WERI-Rb-1 (cell line): ENCODE results near the gene RBM15B.

Experiments
- DNase-seq: peaks from one replicate; pipeline ENCODE4 v3.0.0-alpha.2; 2020
- H3K27ac ChIP-seq: fragments of 250-450 bp; sonication (Bioruptor Pico); 2 replicates; pipeline ENCODE4 v1.5.1; 2020; ENCODE audit warnings: mild to moderate bottlenecking, moderate library complexity
- H3K27me3 ChIP-seq: fragments of 250-450 bp; sonication (Bioruptor Pico); 2 replicates; pipeline ENCODE4 v1.5.1; 2021; ENCODE audit warnings: mild to moderate bottlenecking, low read depth, moderate library complexity; ENCODE audit not compliant: insufficient read depth, severe bottlenecking
- H3K36me3 ChIP-seq: fragments of 250-450 bp; sonication (Bioruptor Pico); 2 replicates; pipeline ENCODE4 v1.5.1; 2020; ENCODE audit warnings: mild to moderate bottlenecking, moderate library complexity
- H3K4me3 ChIP-seq: 2 replicates; pipeline ENCODE4 v1.5.1; 2011; ENCODE audit warnings: low read depth, mild to moderate bottlenecking, control low read depth, low read length
- H3K9me3 ChIP-seq: fragments of 250-450 bp; sonication (Bioruptor Pico); 2 replicates; pipeline ENCODE4 v1.5.1; 2021; ENCODE audit warnings: mild to moderate bottlenecking, moderate library complexity; ENCODE audit not compliant: severe bottlenecking
- TF ChIP-seq, protein P1 (sequence below): IDR thresholded peaks from 2 replicates; pipeline ENCODE4 v1.5.1; 2011; ENCODE audit warnings: low read depth, mild to moderate bottlenecking, control low read depth, inconsistent platforms, low read length

The RBM15B gene, protein sequence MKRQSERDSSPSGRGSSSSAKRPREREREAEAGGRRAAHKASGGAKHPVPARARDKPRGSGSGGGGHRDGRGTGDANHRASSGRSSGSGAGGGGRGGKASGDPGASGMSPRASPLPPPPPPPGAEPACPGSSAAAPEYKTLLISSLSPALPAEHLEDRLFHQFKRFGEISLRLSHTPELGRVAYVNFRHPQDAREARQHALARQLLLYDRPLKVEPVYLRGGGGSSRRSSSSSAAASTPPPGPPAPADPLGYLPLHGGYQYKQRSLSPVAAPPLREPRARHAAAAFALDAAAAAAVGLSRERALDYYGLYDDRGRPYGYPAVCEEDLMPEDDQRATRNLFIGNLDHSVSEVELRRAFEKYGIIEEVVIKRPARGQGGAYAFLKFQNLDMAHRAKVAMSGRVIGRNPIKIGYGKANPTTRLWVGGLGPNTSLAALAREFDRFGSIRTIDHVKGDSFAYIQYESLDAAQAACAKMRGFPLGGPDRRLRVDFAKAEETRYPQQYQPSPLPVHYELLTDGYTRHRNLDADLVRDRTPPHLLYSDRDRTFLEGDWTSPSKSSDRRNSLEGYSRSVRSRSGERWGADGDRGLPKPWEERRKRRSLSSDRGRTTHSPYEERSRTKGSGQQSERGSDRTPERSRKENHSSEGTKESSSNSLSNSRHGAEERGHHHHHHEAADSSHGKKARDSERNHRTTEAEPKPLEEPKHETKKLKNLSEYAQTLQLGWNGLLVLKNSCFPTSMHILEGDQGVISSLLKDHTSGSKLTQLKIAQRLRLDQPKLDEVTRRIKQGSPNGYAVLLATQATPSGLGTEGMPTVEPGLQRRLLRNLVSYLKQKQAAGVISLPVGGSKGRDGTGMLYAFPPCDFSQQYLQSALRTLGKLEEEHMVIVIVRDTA

DNA sequence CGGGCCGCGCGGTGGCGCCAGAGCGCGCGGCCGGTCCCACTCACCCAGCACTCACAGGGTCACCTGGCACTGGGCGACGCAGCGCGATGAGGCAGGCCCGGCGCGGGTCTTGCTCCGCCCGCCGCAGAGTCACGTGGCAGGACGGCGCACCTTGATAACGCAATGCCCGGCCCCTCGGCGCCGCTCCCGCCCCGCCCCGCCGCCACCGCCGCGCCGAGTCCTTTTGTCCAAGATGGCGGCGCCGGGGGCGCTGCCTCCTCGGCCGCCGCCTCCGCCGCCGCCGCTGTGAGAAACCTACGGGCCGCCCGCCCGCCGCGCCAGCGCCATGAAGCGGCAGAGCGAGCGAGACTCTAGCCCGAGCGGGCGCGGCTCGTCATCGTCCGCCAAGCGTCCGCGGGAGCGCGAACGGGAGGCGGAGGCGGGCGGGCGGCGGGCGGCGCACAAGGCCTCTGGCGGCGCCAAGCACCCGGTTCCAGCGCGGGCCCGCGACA lies at the start of gene RBM15B:
RBM15B (plus strand) TSS at position 211 of the 491 bp plus-strand sequence; CDS start at position 326, 115 bp downstream.
- TF ChIP-seq, protein P1, sequence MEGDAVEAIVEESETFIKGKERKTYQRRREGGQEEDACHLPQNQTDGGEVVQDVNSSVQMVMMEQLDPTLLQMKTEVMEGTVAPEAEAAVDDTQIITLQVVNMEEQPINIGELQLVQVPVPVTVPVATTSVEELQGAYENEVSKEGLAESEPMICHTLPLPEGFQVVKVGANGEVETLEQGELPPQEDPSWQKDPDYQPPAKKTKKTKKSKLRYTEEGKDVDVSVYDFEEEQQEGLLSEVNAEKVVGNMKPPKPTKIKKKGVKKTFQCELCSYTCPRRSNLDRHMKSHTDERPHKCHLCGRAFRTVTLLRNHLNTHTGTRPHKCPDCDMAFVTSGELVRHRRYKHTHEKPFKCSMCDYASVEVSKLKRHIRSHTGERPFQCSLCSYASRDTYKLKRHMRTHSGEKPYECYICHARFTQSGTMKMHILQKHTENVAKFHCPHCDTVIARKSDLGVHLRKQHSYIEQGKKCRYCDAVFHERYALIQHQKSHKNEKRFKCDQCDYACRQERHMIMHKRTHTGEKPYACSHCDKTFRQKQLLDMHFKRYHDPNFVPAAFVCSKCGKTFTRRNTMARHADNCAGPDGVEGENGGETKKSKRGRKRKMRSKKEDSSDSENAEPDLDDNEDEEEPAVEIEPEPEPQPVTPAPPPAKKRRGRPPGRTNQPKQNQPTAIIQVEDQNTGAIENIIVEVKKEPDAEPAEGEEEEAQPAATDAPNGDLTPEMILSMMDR, result peak; percentile 98
- DNase-seq, result peak; percentile 98
- Histone ChIP-seq H3K36me3 (peaks cover 89% of the 10 kb centered on the region), H3K27me3 (no peaks in the 10 kb centered on the region), H3K27ac (peak within 1 kb of the TSS; percentile 94), H3K9me3 (no peaks in the 10 kb centered on the region), H3K4me3 (peak within 1 kb of the TSS; percentile 60)

DNA sequence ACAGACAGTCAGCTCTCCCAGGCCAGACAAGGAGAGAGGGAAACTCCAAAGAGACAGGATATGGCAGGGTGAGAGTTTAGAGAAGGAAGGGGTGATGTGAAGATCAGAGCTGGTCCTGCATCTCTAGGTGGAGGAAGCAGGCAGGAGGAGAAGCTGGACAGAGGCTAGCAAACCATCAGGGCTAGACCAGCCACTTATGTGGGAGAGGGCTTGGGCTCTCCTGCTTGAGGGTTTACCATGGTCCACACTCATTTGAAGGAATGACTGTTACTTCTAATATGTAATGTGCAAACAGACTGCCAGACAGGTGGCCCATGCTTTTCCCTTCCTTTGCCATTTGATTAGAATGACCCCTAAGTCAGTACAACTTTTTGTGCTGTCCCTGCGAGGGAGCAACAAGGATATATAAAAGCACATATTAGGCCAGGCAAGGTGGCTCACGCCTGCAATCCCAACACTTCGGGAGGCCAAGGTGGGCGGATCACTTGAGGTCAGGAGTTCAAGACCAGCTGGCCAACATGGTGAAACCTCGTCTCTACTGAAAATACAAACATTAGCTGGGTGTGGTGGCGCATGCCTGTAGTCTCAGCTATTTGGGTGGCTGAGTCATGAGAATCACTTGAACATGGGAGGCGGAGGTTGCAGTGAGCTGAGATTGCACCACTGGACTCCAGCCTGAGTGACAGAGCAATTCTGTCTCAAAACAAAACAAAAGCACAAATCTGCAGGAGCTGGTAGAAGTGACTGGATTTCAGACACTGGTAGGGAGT lies 47.0 kb upstream of the RBM15B start:
- Histone ChIP-seq H3K27ac (no peak overlapping the region), H3K36me3 (no peaks in the 10 kb centered on the region), H3K4me3 (no peak overlapping the region), H3K9me3 (no peaks in the 10 kb centered on the region), H3K27me3 (no peaks in the 10 kb centered on the region)
- DNase-seq, result no peak
- TF ChIP-seq, protein P1, result no peak

DNA sequence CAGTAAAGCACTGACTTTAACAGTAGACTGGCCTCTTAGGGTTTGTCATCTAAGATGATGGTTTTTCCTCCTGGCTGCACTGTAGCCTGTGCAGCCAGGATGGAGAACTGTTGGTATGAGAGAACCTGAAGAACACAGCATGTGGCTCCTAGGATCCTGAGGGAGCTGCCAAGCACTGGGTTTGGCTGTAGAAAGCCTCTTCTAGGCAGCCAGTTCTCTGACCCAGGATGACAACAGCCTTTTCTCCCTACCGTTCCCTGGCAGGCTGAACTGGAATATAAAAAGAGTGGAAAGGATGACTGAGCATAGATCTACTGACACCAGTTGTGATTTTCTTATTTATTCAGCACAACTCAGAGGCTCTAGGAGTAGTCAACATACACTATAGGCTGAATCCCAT lies 40.3 kb upstream of the RBM15B start:
- peaks cover 5% of the 10 kb centered on the region for H3K36me3 ChIP-seq
- H3K27ac ChIP-seq, result no peak overlapping the region
- no peaks in the 10 kb centered on the region for H3K9me3 ChIP-seq
- TF ChIP-seq, protein P1, result no peak
- DNase-seq, result no peak
- H3K27me3 ChIP-seq, result no peaks in the 10 kb centered on the region
- H3K4me3 ChIP-seq, result no peak overlapping the region

DNA sequence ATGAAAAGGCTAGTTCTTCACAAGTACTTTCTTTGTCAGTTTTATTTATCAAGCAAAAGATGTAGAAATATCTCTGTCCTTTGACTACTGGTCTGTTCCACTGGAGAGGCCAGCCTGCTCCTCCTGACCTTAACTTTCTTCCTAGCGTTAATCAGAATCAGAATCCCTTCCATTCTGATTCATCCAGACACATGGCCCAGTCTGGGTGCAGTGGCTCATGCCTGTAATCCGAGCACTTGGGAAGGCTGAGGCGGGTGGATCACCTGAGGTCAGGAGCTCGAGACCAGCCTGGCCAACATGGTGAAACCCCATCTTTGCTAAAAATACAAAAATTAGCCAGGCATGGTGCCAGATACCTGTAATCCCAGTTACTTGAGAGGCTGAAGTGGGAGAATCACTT lies 38.0 kb upstream of the RBM15B start:
- DNase-seq, result peak; percentile 90
- no peaks in the 10 kb centered on the region for H3K27me3 ChIP-seq
- peak overlapping the region; percentile 85 for H3K27ac ChIP-seq
- TF ChIP-seq, protein P1, result no peak
- peaks cover 5% of the 10 kb centered on the region for H3K36me3 ChIP-seq
- no peaks in the 10 kb centered on the region for H3K9me3 ChIP-seq
- no peak overlapping the region for H3K4me3 ChIP-seq

DNA sequence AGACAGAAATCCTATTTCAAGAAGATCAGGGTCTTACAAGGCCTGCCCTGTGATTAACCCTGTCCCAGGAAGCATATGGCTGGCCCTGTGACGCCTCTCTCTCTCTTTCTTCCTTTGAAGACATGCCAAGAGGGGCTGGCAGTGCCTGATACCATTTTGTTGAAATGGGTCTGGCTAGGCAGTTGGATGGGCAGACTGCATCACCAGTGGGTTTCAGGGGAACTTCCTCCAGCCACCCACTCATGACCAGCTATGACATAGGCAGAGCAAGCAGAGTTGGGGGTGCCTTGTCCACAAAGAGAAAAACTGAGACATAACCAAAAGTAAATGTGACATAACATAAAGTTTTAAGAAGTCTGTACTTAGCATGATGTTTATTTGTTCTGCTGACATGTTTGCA lies 37.4 kb upstream of the RBM15B start:
- Histone ChIP-seq H3K27me3 (no peaks in the 10 kb centered on the region), H3K9me3 (no peaks in the 10 kb centered on the region), H3K27ac (peak overlapping the region; percentile 85), H3K36me3 (peaks cover 5% of the 10 kb centered on the region), H3K4me3 (no peak overlapping the region)
- TF ChIP-seq, protein P1, result no peak
- DNase-seq, result peak; percentile 30
